Coronary artery (tissue), 2 donors: ENCODE measurements around the gene PCDHGA10.
"Not testable (repeated sequence)": the region's sequence is repeated elsewhere in the genome, so short reads cannot be mapped to it uniquely, and the experiment has no call there.

Experiments
- DNase-seq: peaks from one replicate; pipeline ENCODE4 v3.0.0-alpha.2; 2017; ENCODE audit warnings: low spot score
- H3K27ac ChIP-seq, 2 donors: fragments of 200-600 bp; sonication (generic); one replicate each; pipeline ENCODE4 v1.5.1; 2016 to 2019
- H3K4me3 ChIP-seq: fragments of 200-600 bp; sonication (generic); 2 replicates; pipeline ENCODE4 v1.5.1; 2016; ENCODE audit warnings: mild to moderate bottlenecking, moderate library complexity
- CTCF ChIP-seq: fragments of 200-600 bp; sonication (generic); IDR thresholded peaks from one replicate; pipeline ENCODE4 v1.5.1; 2019; ENCODE audit warnings: antibody characterized with exemption

Gene PCDHGA10

GRCh38 chr5:141417494-141418172 lies 4.8 kb downstream of the PCDHGA10 start, which contains the start of gene PCDHGB7:
TSS of gene PCDHGB7 (plus strand) at chr5:141417677. CDS start at chr5:141417860, 183 bp downstream.
- not testable (repeated sequence) for DNase-seq
- peak; percentile 21 for TF ChIP-seq CTCF
- H3K27ac ChIP-seq = peak within 1 kb of the TSS in 1 of 2 donors; percentile 47
- peak within 1 kb of the TSS; percentile 70 for H3K4me3 ChIP-seq

- DNase-seq = no peak
- Histone ChIP-seq H3K27ac (no peak overlapping the region), H3K4me3 (peak overlapping the region; percentile 70)
- no peak for TF ChIP-seq CTCF
Measured at GRCh38 chr5:141419074-141419880, 6.5 kb downstream of the PCDHGA10 start.

- TF ChIP-seq CTCF = no peak
- DNase-seq = no peak
- peak within 1 kb of the TSS; percentile 70 for H3K4me3 ChIP-seq
- H3K27ac ChIP-seq = no peak within 1 kb of the TSS
Measured at GRCh38 chr5:141420855-141421488, 8.2 kb downstream of the PCDHGA10 start, which contains the start of gene PCDHGA11. TSS of gene PCDHGA11 (plus strand) at chr5:141421051. CDS start at chr5:141421228, 177 bp downstream.

- no peak for TF ChIP-seq CTCF
- H3K27ac ChIP-seq = no peak overlapping the region
- peak overlapping the region; percentile 60 for H3K4me3 ChIP-seq
- DNase-seq = no peak
Measured at GRCh38 chr5:141421489-141421855, 8.7 kb downstream of the PCDHGA10 start.

- no peak for TF ChIP-seq CTCF
- Histone ChIP-seq H3K4me3 (peak overlapping the region; percentile 47), H3K27ac (no peak overlapping the region)
- no peak for DNase-seq
Measured at GRCh38 chr5:141422742-141423291, 10.0 kb downstream of the PCDHGA10 start.

- TF ChIP-seq CTCF = no peak
- Histone ChIP-seq H3K27ac (no peak overlapping the region), H3K4me3 (peak overlapping the region; percentile 35)
- DNase-seq = no peak
Measured at GRCh38 chr5:141427783-141428426, 15.1 kb downstream of the PCDHGA10 start.
